H1 (cell line): ENCODE results near the gene UROS. TPM values are rescaled to one million over a fixed set of nuclear protein-coding genes. Genes with fewer than 3 reads are reported as not detected.

Source experiments
- CTCF ChIA-PET: fragments of 300-600 bp; sonication (Branson Sonifier 250); formaldehyde crosslinking; loops from one replicate; lab custom pipeline; 2021; ENCODE audit not compliant: partially characterized antibody; lab: Charles Lee
- POLR2A ChIA-PET: fragments of 300-600 bp; sonication (Branson Sonifier 250); formaldehyde crosslinking; loops from one replicate; lab custom pipeline; 2021; ENCODE audit warnings: inconsistent platforms; ENCODE audit not compliant: partially characterized antibody; lab: Charles Lee
- DNase-seq, 2 experiments: peaks; one replicate each; pipeline versions ENCODE4 v3.0.0 to v3.0.0-alpha.2; 2010 to 2022; ENCODE audit warnings: low spot score in 2 of 2, low read depth in 1 of 2, mixed read lengths in 1 of 2
- FAIRE-seq: peaks from 2 replicates; lab custom pipeline; 2011; peaks lifted over from hg19 to GRCh38; lab: Jason Lieb, UNC
- H2AFZ ChIP-seq: 2 replicates; pipeline ENCODE4 v1.8.1; 2012; ENCODE audit warnings: low read length, inconsistent platforms
- H2AK5ac ChIP-seq: 2 replicates; pipeline ENCODE4 v1.6.1; 2013; ENCODE audit warnings: low read depth, low read length
- H2BK120ac ChIP-seq: replicated peaks from 2 replicates; pipeline ENCODE3; 2013; ENCODE audit warnings: low read depth, low read length, inconsistent platforms
- H2BK12ac ChIP-seq: 2 replicates; pipeline ENCODE4 v1.6.1; 2013; ENCODE audit warnings: low read depth, low read length
- H2BK15ac ChIP-seq: 2 replicates; pipeline ENCODE4 v1.6.1; 2013; ENCODE audit warnings: low read length
- H2BK20ac ChIP-seq: 2 replicates; pipeline ENCODE4 v1.6.1; 2013; ENCODE audit warnings: low read length
- H2BK5ac ChIP-seq: 2 replicates; pipeline ENCODE4 v1.6.1; 2013; ENCODE audit warnings: low read depth, low read length
- H3K14ac ChIP-seq: 2 replicates; pipeline ENCODE4 v1.6.1; 2013; ENCODE audit warnings: inconsistent platforms; ENCODE audit not compliant: insufficient read length
- H3K18ac ChIP-seq: 2 replicates; pipeline ENCODE4 v1.6.1; 2013; ENCODE audit warnings: low read length; ENCODE audit errors: extremely low read depth
- H3K23ac ChIP-seq: 2 replicates; pipeline ENCODE4 v1.6.1; 2013; ENCODE audit warnings: inconsistent platforms; ENCODE audit not compliant: insufficient read length
- H3K23me2 ChIP-seq: 2 replicates; pipeline ENCODE4 v1.6.1; 2013; ENCODE audit warnings: low read depth, low read length
- H3K27ac ChIP-seq: 2 replicates; pipeline ENCODE4 v1.6.1; 2011; ENCODE audit warnings: low read depth, low read length, inconsistent platforms
- H3K27me3 ChIP-seq, 4 experiments: replicated peaks in 1 of 4; 1 replicate in 1 of 4; 2 replicates in 3 of 4; pipeline versions ENCODE4 v1.6.1 to v1.8.1; 2011 to 2013; ENCODE audit warnings: low read length in 3 of 4, mild to moderate bottlenecking in 3 of 4, inconsistent platforms in 2 of 4, mixed read lengths in 2 of 4, moderate library complexity in 1 of 4; ENCODE audit not compliant: control insufficient read depth in 3 of 4, insufficient read depth in 3 of 4; ENCODE audit errors: extremely low read depth in 1 of 4
- H3K36me3 ChIP-seq, 4 experiments: 2 replicates each; pipeline versions ENCODE4 v1.6.1 to v1.8.1; 2011 to 2013; ENCODE audit warnings: mild to moderate bottlenecking in 4 of 4, low read length in 3 of 4, moderate library complexity in 2 of 4, control low read depth in 1 of 4, inconsistent platforms in 1 of 4; ENCODE audit not compliant: insufficient read depth in 4 of 4, control insufficient read depth in 2 of 4
- H3K4ac ChIP-seq: replicated peaks from 2 replicates; pipeline ENCODE3; 2013; ENCODE audit warnings: low read length, low read depth, mixed read lengths, inconsistent platforms; ENCODE audit not compliant: insufficient read length
- H3K4me1 ChIP-seq, 4 experiments: replicated peaks in 1 of 4; 1 replicate in 1 of 4; 2 replicates in 3 of 4; pipeline versions ENCODE4 v1.6.1 to v1.8.1; 2011 to 2013; ENCODE audit warnings: low read length in 3 of 4, inconsistent platforms in 2 of 4, mixed read lengths in 1 of 4; ENCODE audit not compliant: insufficient read depth in 4 of 4, control insufficient read depth in 3 of 4
- H3K4me2 ChIP-seq, 2 experiments: 2 replicates each; pipeline versions ENCODE4 v1.6.1 to v1.8.1; 2011 to 2013; ENCODE audit warnings: low read depth in 2 of 2, low read length in 2 of 2, control low read depth in 1 of 2, inconsistent platforms in 1 of 2, mild to moderate bottlenecking in 1 of 2; ENCODE audit not compliant: insufficient read depth in 1 of 2
- H3K4me3 ChIP-seq, 4 experiments: fragments of 200-600, 300-600 bp in 1 of 4; sonication (generic), shearing (Covaris generic), sonication (Bioruptor Twin) in 1 of 4; 2 replicates each; pipeline versions ENCODE4 v1.5.1 to v1.8.1; 2011 to 2016; ENCODE audit warnings: low read length in 4 of 4, low read depth in 3 of 4, control low read depth in 2 of 4, inconsistent platforms in 2 of 4, mild to moderate bottlenecking in 2 of 4, mixed read lengths in 1 of 4, moderate library complexity in 1 of 4; ENCODE audit not compliant: insufficient read depth in 2 of 4; ENCODE audit errors: extremely low read depth in 1 of 4
- H3K56ac ChIP-seq: replicated peaks from 2 replicates; pipeline ENCODE3; 2013; ENCODE audit warnings: low read depth, mild to moderate bottlenecking, mixed read lengths, low read length, inconsistent platforms; ENCODE audit not compliant: insufficient read length
- H3K79me1 ChIP-seq: 2 replicates; pipeline ENCODE4 v1.6.1; 2013; ENCODE audit warnings: low read depth, low read length, control low read depth
- H3K79me2 ChIP-seq, 2 experiments: 2 replicates each; pipeline versions ENCODE4 v1.6.1 to v1.8.1; 2012 to 2013; ENCODE audit warnings: low read length in 2 of 2, mild to moderate bottlenecking in 2 of 2, inconsistent platforms in 1 of 2; ENCODE audit not compliant: insufficient read depth in 2 of 2, control insufficient read depth in 1 of 2
- H3K9ac ChIP-seq, 4 experiments: replicated peaks in 1 of 4; 1 replicate in 1 of 4; 2 replicates in 3 of 4; pipeline versions ENCODE4 v1.6.1 to v1.8.1; 2011 to 2013; ENCODE audit warnings: low read depth in 3 of 4, low read length in 3 of 4, control low read depth in 2 of 4, mild to moderate bottlenecking in 2 of 4, moderate library complexity in 2 of 4, inconsistent platforms in 1 of 4; ENCODE audit errors: extremely low read depth in 1 of 4
- H3K9me3 ChIP-seq, 2 experiments: 2 replicates each; pipeline versions ENCODE4 v1.6.1 to v1.8.1; 2012 to 2013; ENCODE audit warnings: mild to moderate bottlenecking in 2 of 2, moderate library complexity in 2 of 2, control low read depth in 1 of 2, inconsistent platforms in 1 of 2, low read depth in 1 of 2, low read length in 1 of 2, mixed read lengths in 1 of 2; ENCODE audit not compliant: insufficient read depth in 2 of 2
- H4K20me1 ChIP-seq, 2 experiments: replicated peaks in 1 of 2; 2 replicates each; pipeline versions ENCODE3 to v1.8.1; 2011 to 2013; ENCODE audit warnings: inconsistent platforms in 2 of 2, low read length in 2 of 2, mild to moderate bottlenecking in 1 of 2; ENCODE audit not compliant: insufficient read depth in 2 of 2, control insufficient read depth in 1 of 2
- H4K5ac ChIP-seq: 2 replicates; pipeline ENCODE4 v1.6.1; 2013; ENCODE audit warnings: low read length, low read depth, mixed read lengths, inconsistent platforms; ENCODE audit not compliant: insufficient read length
- H4K8ac ChIP-seq: 2 replicates; pipeline ENCODE4 v1.8.0; 2013; ENCODE audit warnings: mild to moderate bottlenecking, moderate library complexity, low read length, inconsistent platforms; ENCODE audit not compliant: insufficient read depth; ENCODE audit errors: extremely low read depth
- H4K91ac ChIP-seq: replicated peaks from 2 replicates; pipeline ENCODE3; 2013; ENCODE audit warnings: low read length, mixed read lengths, inconsistent platforms; ENCODE audit not compliant: insufficient read length
- RAD21 ChIP-seq, 2 experiments: IDR thresholded peaks in 1 of 2; conservative IDR thresholded peaks in 1 of 2; 2 replicates each; pipeline ENCODE4 v1.6.1; 2011; ENCODE audit warnings: low read depth in 2 of 2, low read length in 2 of 2, improper control_type of control experiment in 1 of 2, inconsistent platforms in 1 of 2, mild to moderate bottlenecking in 1 of 2, moderate library complexity in 1 of 2
- SAP30 ChIP-seq: fragments of 300-600 bp; sonication (generic); IDR thresholded peaks from 2 replicates; pipeline ENCODE4 v1.7.1; 2012; ENCODE audit warnings: low read length, moderate library complexity, mild to moderate bottlenecking, inconsistent platforms; ENCODE audit not compliant: insufficient read depth, insufficient replicate concordance
- ZNF274 ChIP-seq: IDR thresholded peaks from 2 replicates; pipeline ENCODE4 v1.7.0; 2012; ENCODE audit warnings: low read length, borderline replicate concordance; ENCODE audit errors: extremely low read depth
- WGBS, 2 experiments: shearing (Covaris generic) in 1 of 2; methylation state at CpG; one replicate each; pipeline versions ENCODE4 v1.1.6 to v1.1.7; 2013 to 2015; ENCODE audit warnings: low lambda C conversion rate in 2 of 2, mixed read lengths in 2 of 2, inconsistent platforms in 1 of 2, low coverage in 1 of 2, missing lambda C conversion rate in 1 of 2; ENCODE audit not compliant: insufficient replicate concordance in 2 of 2, insufficient coverage in 1 of 2, insufficient read length in 1 of 2; ENCODE audit errors: extremely low coverage in 1 of 2, missing lambda C conversion rate in 1 of 2; 5-methylcytosine and 5-hydroxymethylcytosine counted together
- polyA plus RNA-seq, 7 experiments: library from polyadenylated mRNA; depleted of rRNA in 3 of 7; stranded (reverse) in 5 of 7; unstranded in 2 of 7; fragments of >200 nt in 5 of 7; fragments of 200-250 nt in 2 of 7; gene quantifications; 1 replicate in 5 of 7; 2 replicates in 1 of 7; 4 replicates in 1 of 7; pipeline versions ENCODE4 v1.2.1 to v1.2.3, GENCODE V29; 2011 to 2013; ENCODE audit warnings: missing spikeins in 2 of 7, mixed read lengths in 2 of 7
- total RNA-seq: library from RNA; stranded (reverse); fragmentation: NEBNext Ultra II Directional; extraction: Animal tissue kit (Norgen Biotek cat#: 25700); gene quantifications from 2 replicates; pipeline ENCODE4 v1.2.1, GENCODE V29; 2021

Gene UROS
- total and polyA plus RNA-seq, 2 of the 8 experiments (the other 6 are each of a cell fraction or from before 2014, with no cell fraction given): 45.6 to 58.0 TPM

DNA sequence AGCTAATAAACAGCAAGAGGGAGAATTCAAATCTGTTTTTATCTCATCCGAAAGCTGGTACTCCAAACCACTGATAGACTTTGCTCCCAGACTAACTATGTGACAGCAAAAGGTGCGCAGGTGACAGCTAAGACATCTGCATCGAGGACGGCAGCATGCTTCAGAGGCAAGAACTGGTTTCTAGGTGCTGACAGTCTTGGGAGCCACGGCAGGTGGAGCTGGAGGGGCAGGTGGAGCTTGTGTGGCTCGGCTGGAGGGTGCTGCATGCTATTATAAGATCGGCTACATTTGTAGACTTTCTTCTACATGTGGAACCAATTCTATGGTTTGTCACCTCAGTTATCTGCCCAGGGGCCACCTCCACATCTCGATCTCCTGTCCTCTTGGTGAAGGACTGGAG lies 25.6 kb downstream of the UROS start:
- Histone ChIP-seq H2BK5ac (no peak overlapping the region), H2AK5ac (no peak overlapping the region), H3K14ac (no peak overlapping the region), H4K8ac (no peak overlapping the region; the same call in 1 of the 2 replicates), H4K91ac (no peak overlapping the region), H3K36me3 (peaks cover 1 to 22% (median 6%) of the 10 kb centered on the region in 4 experiments; a peak in 7 of 8 replicates), H4K20me1 (peaks cover 2 to 4% of the 10 kb centered on the region in 2 experiments), H3K79me1 (no peaks in the 10 kb centered on the region), H3K27ac (no peak overlapping the region), H2BK20ac (no peak overlapping the region), H3K4me1 (no peaks in the 10 kb centered on the region), H2BK12ac (no peak overlapping the region), H3K18ac (no peak overlapping the region), H3K4me2 (no peak overlapping the region), H3K79me2 (no peaks in the 10 kb centered on the region), H2AFZ (no peak overlapping the region), H3K4me3 (no peak overlapping the region), H2BK15ac (no peak overlapping the region), H3K23me2 (no peaks in the 10 kb centered on the region), H3K27me3 (no peaks in the 10 kb centered on the region), H3K23ac (no peak overlapping the region), H2BK120ac (no peak overlapping the region), H3K9me3 (no peaks in the 10 kb centered on the region), H4K5ac (no peak overlapping the region), H3K4ac (no peak overlapping the region), H3K9ac (no peak overlapping the region), H3K56ac (no peak overlapping the region)
- ChIA-PET CTCF (interaction anchor here (1.1 to 1.7 kb wide), 2 partner anchors 9 to 13 kb away, joined by 3 to 6 read pairs; no protein-coding TSS in a partner anchor), POLR2A (interaction anchor here (0.6 to 1.7 kb wide), 4 partner anchors 9 to 837 kb away, joined by 3 to 5 read pairs (median 4); no protein-coding TSS in a partner anchor)
- DNase-seq: no peak
- WGBS, 2 experiments: 90% methylated on average over 8 of the region's 8 CpGs; no CpG with 5 or more reads in 1 of the 2 experiments
- no peak for FAIRE-seq
- TF ChIP-seq RAD21 (IDR thresholded peaks at IDR 0.05 in 1 of 2, conservative IDR thresholded peaks at IDR 0.05 in 1 of 2; ENCODE audit: low read depth in 2 of 2, low read length in 2 of 2) (no peak), ZNF274 (no peak), SAP30 (no peak)
